B cell (primary cell): ENCODE results near the gene PEPD.

Source experiments
- CTCF ChIP-seq: fragments of 200-600 bp; IDR thresholded peaks from one replicate; pipeline ENCODE4 v1.8.0; 2022; ENCODE audit warnings: antibody characterized with exemption, mild to moderate bottlenecking
- EZH2 ChIP-seq: IDR thresholded peaks from 2 replicates; pipeline ENCODE4 v1.6.1; 2012; ENCODE audit warnings: borderline replicate concordance, low read depth, mild to moderate bottlenecking, moderate library complexity, low read length; ENCODE audit not compliant: insufficient read depth, poor library complexity, severe bottlenecking

- no peak for TF ChIP-seq CTCF
- TF ChIP-seq EZH2, result no peak
Measured at GRCh38 chr19:33528404-33528803, 6.8 kb upstream of the PEPD start.
